A549 (cell line): Measurements from ENCODE around the gene TSR3.

Experiments used
- CBX8 ChIP-seq: fragments of 200-600 bp; sonication (generic); IDR thresholded peaks from 2 replicates; pipeline ENCODE4 v1.6.1; 2016
- CEBPB ChIP-seq, 2 experiments: fragments of >200 bp in 1 of 2; sonication (Bioruptor Twin) in 1 of 2; formaldehyde crosslinking in 1 of 2; IDR thresholded peaks; 2 replicates each; pipeline ENCODE4 v1.6.1; 2012 to 2016
- EHMT2 ChIP-seq: fragments of 200-600 bp; sonication (generic); IDR thresholded peaks from 2 replicates; pipeline ENCODE4 v1.6.1; 2016; ENCODE audit warnings: antibody characterized with exemption, low read depth, mild to moderate bottlenecking, moderate library complexity
- GATA3 ChIP-seq: IDR thresholded peaks from 2 replicates; pipeline ENCODE4 v1.6.1; 2012; ENCODE audit warnings: borderline replicate concordance
- JUN ChIP-seq, 2 experiments: fragments of >200 bp; sonication (Bioruptor Twin); formaldehyde crosslinking; IDR thresholded peaks; 2 replicates in 1 of 2; 3 replicates in 1 of 2; pipeline ENCODE4 v1.6.1; 2016 to 2017
- JUNB ChIP-seq: fragments of >200 bp; sonication (Bioruptor Twin); formaldehyde crosslinking; IDR thresholded peaks from 2 replicates; pipeline ENCODE4 v1.6.1; 2016
- MAZ ChIP-seq: fragments of 150-350 bp; IDR thresholded peaks from 2 replicates; pipeline ENCODE4 v1.6.1; 2014; ENCODE audit warnings: antibody characterized with exemption, low read depth, low read length, borderline replicate concordance
- MYC ChIP-seq: IDR thresholded peaks from 2 replicates; pipeline ENCODE4 v1.6.1; 2012; ENCODE audit warnings: mild to moderate bottlenecking, inconsistent platforms, low read length, improper control_type of control experiment, borderline replicate concordance
- RARB ChIP-seq: fragments of 250-450 bp; sonication (Bioruptor Pico); IDR thresholded peaks from 2 replicates; pipeline ENCODE4 v1.8.0; 2021; ENCODE audit warnings: mild to moderate bottlenecking, moderate library complexity
- TF ChIP-seq, protein P1 (sequence below): fragments of >200 bp; sonication (Bioruptor Twin); formaldehyde crosslinking; IDR thresholded peaks from 3 replicates; pipeline ENCODE4 v1.5.1; 2016

- TF ChIP-seq, protein P1, sequence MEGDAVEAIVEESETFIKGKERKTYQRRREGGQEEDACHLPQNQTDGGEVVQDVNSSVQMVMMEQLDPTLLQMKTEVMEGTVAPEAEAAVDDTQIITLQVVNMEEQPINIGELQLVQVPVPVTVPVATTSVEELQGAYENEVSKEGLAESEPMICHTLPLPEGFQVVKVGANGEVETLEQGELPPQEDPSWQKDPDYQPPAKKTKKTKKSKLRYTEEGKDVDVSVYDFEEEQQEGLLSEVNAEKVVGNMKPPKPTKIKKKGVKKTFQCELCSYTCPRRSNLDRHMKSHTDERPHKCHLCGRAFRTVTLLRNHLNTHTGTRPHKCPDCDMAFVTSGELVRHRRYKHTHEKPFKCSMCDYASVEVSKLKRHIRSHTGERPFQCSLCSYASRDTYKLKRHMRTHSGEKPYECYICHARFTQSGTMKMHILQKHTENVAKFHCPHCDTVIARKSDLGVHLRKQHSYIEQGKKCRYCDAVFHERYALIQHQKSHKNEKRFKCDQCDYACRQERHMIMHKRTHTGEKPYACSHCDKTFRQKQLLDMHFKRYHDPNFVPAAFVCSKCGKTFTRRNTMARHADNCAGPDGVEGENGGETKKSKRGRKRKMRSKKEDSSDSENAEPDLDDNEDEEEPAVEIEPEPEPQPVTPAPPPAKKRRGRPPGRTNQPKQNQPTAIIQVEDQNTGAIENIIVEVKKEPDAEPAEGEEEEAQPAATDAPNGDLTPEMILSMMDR, result no peak
- no peak for TF ChIP-seq MAZ
- no peak for TF ChIP-seq JUN (IDR thresholded peaks at IDR 0.05)
- no peak for TF ChIP-seq MYC
- TF ChIP-seq JUNB, result no peak
- TF ChIP-seq EHMT2, result no peak
- TF ChIP-seq GATA3, result no peak
- TF ChIP-seq CBX8, result no peak
- TF ChIP-seq RARB, result no peak
- no peak for TF ChIP-seq CEBPB (IDR thresholded peaks at IDR 0.05)
These were observed 16.3 kb downstream of the TSR3 start for GRCh38 chr16:1335211-1335971.
